Measurements from ENCODE around the gene IGFBP3. TPM values are rescaled to one million over a fixed set of nuclear protein-coding genes. Genes with fewer than 3 reads are reported as not detected.

The IGFBP3 gene
- total RNA-seq, 4 donors from 2014 or later, result 25.4 to 118 (median 57.6) TPM

- H3K36me3 ChIP-seq, result no peaks in the 10 kb centered on the region
- TF ChIP-seq EP300 (IDR thresholded peaks at IDR 0.05; ENCODE audit: low read depth) (no peak), POLR2AphosphoS5 (IDR thresholded peaks at IDR 0.05) (no peak), CTCF (IDR thresholded peaks at IDR 0.05) (no peak), POLR2A (IDR thresholded peaks at IDR 0.05) (no peak)
- 65 to 70% methylated on average over 3 to 4 of the region's 4 CpGs for WGBS, 2 donors (ENCODE audit: low coverage in 1 of 2)
These were observed 26.9 kb downstream of the IGFBP3 start for GRCh38 chr7:45893996-45894664.

GRCh38 chr7:45893374-45893995, 27.6 kb downstream of the IGFBP3 start:
- TF ChIP-seq CTCF (IDR thresholded peaks at IDR 0.05) (no peak), POLR2A (IDR thresholded peaks at IDR 0.05) (no peak), POLR2AphosphoS5 (IDR thresholded peaks at IDR 0.05) (no peak), EP300 (IDR thresholded peaks at IDR 0.05; ENCODE audit: low read depth) (no peak)
- peaks cover 0 to 6% (median 5%) of the 10 kb centered on the region in 4 donors for H3K4me1 ChIP-seq
- H3K27me3 ChIP-seq, result peaks cover 38% of the 10 kb centered on the region
- H3K27ac ChIP-seq, result no peak overlapping the region
- intact Hi-C loops (cut with DNase I; ENCODE audit: low total_unique reads) (no loop called here), in situ Hi-C loops (cut with MboI; ENCODE audit: low pct_ligation_motif_present in 1 of 4, low pct_unique_long_range_greater_than_20kb in 1 of 4, low sequenced_read_pairs in 3 of 4) (no loop called here)
- H3K4me3 ChIP-seq, result no peak overlapping the region
- H3K9me3 ChIP-seq, result no peaks in the 10 kb centered on the region
- 62 to 72% methylated on average over 5 of the region's 5 CpGs for WGBS, 2 donors (ENCODE audit: low coverage in 1 of 2)
- no peaks in the 10 kb centered on the region for H3K36me3 ChIP-seq
- DNase-seq, result no peak

More at GRCh38 chr7:45893996-45894664, 26.9 kb downstream of the IGFBP3 start:
- peaks cover 32% of the 10 kb centered on the region for H3K27me3 ChIP-seq
- in situ Hi-C loops (cut with MboI; ENCODE audit: low pct_ligation_motif_present in 1 of 4, low pct_unique_long_range_greater_than_20kb in 1 of 4, low sequenced_read_pairs in 3 of 4), result no loop called here
- no peak overlapping the region for H3K4me3 ChIP-seq
- no peak for DNase-seq
- no peaks in the 10 kb centered on the region for H3K9me3 ChIP-seq
- intact Hi-C loops (cut with DNase I; ENCODE audit: low total_unique reads), result no loop called here
- H3K27ac ChIP-seq, result no peak overlapping the region
- H3K4me1 ChIP-seq, result no peaks in the 10 kb centered on the region

GRCh38 chr7:45892407-45893035, 28.6 kb downstream of the IGFBP3 start:
- no peak overlapping the region for H3K27ac ChIP-seq
- in situ Hi-C loops (cut with MboI; ENCODE audit: low pct_ligation_motif_present in 1 of 4, low pct_unique_long_range_greater_than_20kb in 1 of 4, low sequenced_read_pairs in 3 of 4) (no loop called here), intact Hi-C loops (cut with DNase I; ENCODE audit: low total_unique reads) (no loop called here)
- H3K4me3 ChIP-seq, result no peak overlapping the region
- 57 to 90% methylated on average over 3 to 6 of the region's 6 CpGs for WGBS, 2 donors (ENCODE audit: low coverage in 1 of 2)
- no peaks in the 10 kb centered on the region for H3K36me3 ChIP-seq
- peaks cover 48% of the 10 kb centered on the region for H3K27me3 ChIP-seq
- DNase-seq, result no peak
- TF ChIP-seq POLR2AphosphoS5 (IDR thresholded peaks at IDR 0.05) (no peak), POLR2A (IDR thresholded peaks at IDR 0.05) (no peak), EP300 (IDR thresholded peaks at IDR 0.05; ENCODE audit: low read depth) (no peak), CTCF (IDR thresholded peaks at IDR 0.05) (no peak)
- no peaks in the 10 kb centered on the region for H3K9me3 ChIP-seq
- H3K4me1 ChIP-seq, result peaks cover 0 to 11% (median 9%) of the 10 kb centered on the region in 4 donors
